ENCODE results near the gene PCP2. TPM values are rescaled to one million over a fixed set of nuclear protein-coding genes. Genes with fewer than 3 reads are reported as not detected.
"Not testable (repeated sequence)": the region's sequence is repeated elsewhere in the genome, so short reads cannot be mapped to it uniquely, and the experiment has no call there.

Gene PCP2
- total and polyA plus RNA-seq, 7 donors: 0.20 TPM; not detected in 6

DNA sequence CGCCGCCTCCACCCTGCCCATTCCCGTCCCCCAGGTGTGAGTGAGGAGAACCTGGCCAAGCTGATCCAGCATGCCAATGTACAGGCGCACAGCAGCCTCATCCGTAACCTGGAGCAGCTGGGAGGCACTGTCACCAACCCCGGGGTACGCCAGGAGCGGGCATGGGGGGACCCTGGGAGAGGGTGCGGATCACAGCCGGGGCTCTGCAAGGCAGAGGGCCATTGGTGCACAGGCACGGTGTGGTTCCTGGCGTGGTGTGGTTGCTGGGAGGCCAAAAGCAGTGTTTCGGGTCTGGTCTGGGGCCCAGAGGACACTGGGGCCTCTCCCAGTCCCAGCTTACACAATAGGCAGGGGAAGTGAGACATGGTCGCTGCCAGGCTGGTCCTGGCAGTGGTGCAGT, 11.6 kb upstream of the PCP2 start:
- no peak for ATAC-seq
- 80 to 85% (median 83%) methylated on average over 14 of the region's 14 CpGs for WGBS, 3 donors
- peaks cover 0 to 4% (median 0%) of the 10 kb centered on the region in 3 donors for H3K27me3 ChIP-seq (ENCODE audit: insufficient read depth in 3 of 3, low read length in 2 of 3)

GRCh38 chr19:7644550-7644877, 11.0 kb upstream of the PCP2 start:
- Histone ChIP-seq H3K36me3 (ENCODE audit: insufficient read depth in 1 of 2, low read depth in 1 of 2) (no peaks in the 10 kb centered on the region), H3K4me3 (no peak overlapping the region), H3K27ac (no peak overlapping the region), H3K4me1 (no peaks in the 10 kb centered on the region), H3K9me3 (no peaks in the 10 kb centered on the region), H3K27me3 (ENCODE audit: insufficient read depth in 3 of 3, low read length in 2 of 3) (peaks cover 0 to 4% (median 0%) of the 10 kb centered on the region in 3 donors)
- TF ChIP-seq, protein P1, sequence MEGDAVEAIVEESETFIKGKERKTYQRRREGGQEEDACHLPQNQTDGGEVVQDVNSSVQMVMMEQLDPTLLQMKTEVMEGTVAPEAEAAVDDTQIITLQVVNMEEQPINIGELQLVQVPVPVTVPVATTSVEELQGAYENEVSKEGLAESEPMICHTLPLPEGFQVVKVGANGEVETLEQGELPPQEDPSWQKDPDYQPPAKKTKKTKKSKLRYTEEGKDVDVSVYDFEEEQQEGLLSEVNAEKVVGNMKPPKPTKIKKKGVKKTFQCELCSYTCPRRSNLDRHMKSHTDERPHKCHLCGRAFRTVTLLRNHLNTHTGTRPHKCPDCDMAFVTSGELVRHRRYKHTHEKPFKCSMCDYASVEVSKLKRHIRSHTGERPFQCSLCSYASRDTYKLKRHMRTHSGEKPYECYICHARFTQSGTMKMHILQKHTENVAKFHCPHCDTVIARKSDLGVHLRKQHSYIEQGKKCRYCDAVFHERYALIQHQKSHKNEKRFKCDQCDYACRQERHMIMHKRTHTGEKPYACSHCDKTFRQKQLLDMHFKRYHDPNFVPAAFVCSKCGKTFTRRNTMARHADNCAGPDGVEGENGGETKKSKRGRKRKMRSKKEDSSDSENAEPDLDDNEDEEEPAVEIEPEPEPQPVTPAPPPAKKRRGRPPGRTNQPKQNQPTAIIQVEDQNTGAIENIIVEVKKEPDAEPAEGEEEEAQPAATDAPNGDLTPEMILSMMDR (IDR thresholded peaks at IDR 0.05): no peak
- 84 to 91% (median 90%) methylated on average over 16 to 20 of the region's 20 CpGs for WGBS, 3 donors
- DNase-seq (no peak), ATAC-seq (no peak)
- intact Hi-C loops (cut with DNase I): no loop called here

More for the DNA sequence above, 11.6 kb upstream of the PCP2 start:
- no peaks in the 10 kb centered on the region for H3K36me3 ChIP-seq (ENCODE audit: insufficient read depth in 1 of 2, low read depth in 1 of 2)
- H3K9me3 ChIP-seq: no peaks in the 10 kb centered on the region
- TF ChIP-seq, protein P1 (IDR thresholded peaks at IDR 0.05): no peak
- H3K4me3 ChIP-seq: no peak overlapping the region
- H3K4me1 ChIP-seq: no peaks in the 10 kb centered on the region
- DNase-seq: no peak
- intact Hi-C loops (cut with DNase I): no loop called here
- H3K27ac ChIP-seq: no peak overlapping the region

DNA sequence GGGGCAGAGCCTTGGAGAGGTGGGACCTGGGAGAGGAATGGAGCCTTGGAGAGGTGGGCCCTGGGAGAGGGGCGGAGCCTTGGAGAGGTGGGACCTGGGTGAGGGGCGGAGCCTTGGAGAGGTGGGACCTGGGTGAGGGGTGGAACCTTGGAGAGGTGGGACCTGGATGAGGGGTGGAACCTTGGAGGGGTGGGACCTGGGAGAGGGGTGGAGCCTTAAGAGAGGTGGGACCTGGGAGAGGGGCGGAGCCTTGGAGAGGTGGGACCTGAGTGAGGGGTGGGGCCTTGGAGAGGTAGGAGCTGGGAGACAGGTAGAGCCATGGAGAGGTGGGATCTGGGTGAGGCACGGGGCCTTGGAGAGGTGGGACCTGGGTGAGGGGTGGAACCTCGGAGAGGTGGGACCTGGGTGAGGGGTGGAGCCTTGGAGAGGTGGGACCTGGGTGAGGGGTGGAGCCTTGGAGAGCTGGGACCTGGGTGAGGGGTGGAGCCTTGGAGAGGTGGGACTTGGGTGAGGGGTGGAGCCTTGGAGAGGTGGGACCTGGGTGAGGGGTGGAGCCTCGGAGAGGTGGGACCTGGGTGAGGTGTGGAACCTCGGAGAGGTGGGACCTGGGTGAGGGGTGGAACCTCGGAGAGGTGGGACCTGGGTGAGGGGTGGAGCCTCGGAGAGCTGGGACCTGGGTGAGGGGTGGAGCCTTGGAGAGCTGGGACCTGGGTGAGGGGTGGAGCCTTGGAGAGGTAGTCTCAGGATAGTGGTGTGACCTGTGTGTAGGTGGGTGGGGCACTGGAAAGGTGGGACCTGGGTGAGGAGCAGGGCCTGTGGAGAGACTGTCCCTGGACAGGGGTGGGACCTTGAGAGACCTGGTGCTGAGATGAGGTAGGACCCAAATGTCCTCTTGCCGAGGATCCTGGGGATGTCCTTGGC, 10.4 kb upstream of the PCP2 start:
- H3K4me1 ChIP-seq; intact Hi-C loops (cut with DNase I); H3K9me3 ChIP-seq; H3K4me3 ChIP-seq; H3K27ac ChIP-seq; DNase-seq; ATAC-seq; H3K36me3 ChIP-seq (ENCODE audit: insufficient read depth in 1 of 2, low read depth in 1 of 2); H3K27me3 ChIP-seq (ENCODE audit: insufficient read depth in 3 of 3, low read length in 2 of 3): not testable (repeated sequence)
- WGBS, 3 donors: 43 to 89% (median 71%) methylated on average over 9 to 10 of the region's 10 CpGs

- no peaks in the 10 kb centered on the region for H3K36me3 ChIP-seq (ENCODE audit: insufficient read depth in 1 of 2, low read depth in 1 of 2)
- peaks cover 0 to 16% (median under 1%) of the 10 kb centered on the region in 3 donors for H3K27me3 ChIP-seq (ENCODE audit: insufficient read depth in 3 of 3, low read length in 2 of 3)
- H3K27ac ChIP-seq: no peak overlapping the region
- intact Hi-C loops (cut with DNase I): no loop called here
- WGBS, 3 donors: 87 to 90% (median 90%) methylated on average over 8 of the region's 8 CpGs
- TF ChIP-seq, protein P1 (IDR thresholded peaks at IDR 0.05): no peak
- H3K4me3 ChIP-seq: no peak overlapping the region
- H3K4me1 ChIP-seq: no peaks in the 10 kb centered on the region
- no peaks in the 10 kb centered on the region for H3K9me3 ChIP-seq
- DNase-seq (no peak), ATAC-seq (no peak)
Observed at GRCh38 chr19:7643031-7643415, 9.5 kb upstream of the PCP2 start.

- H3K4me3 ChIP-seq: no peak overlapping the region
- 81 to 84% (median 82%) methylated on average over 22 to 27 of the region's 27 CpGs for WGBS, 3 donors
- peaks cover 0 to 22% (median 3%) of the 10 kb centered on the region in 3 donors for H3K27me3 ChIP-seq (ENCODE audit: insufficient read depth in 3 of 3, low read length in 2 of 3)
- TF ChIP-seq, protein P1 (IDR thresholded peaks at IDR 0.05): no peak
- DNase-seq (no peak), ATAC-seq (no peak)
- H3K9me3 ChIP-seq: no peaks in the 10 kb centered on the region
- H3K4me1 ChIP-seq: no peaks in the 10 kb centered on the region
- intact Hi-C loops (cut with DNase I): no loop called here
- no peak overlapping the region for H3K27ac ChIP-seq
- no peaks in the 10 kb centered on the region for H3K36me3 ChIP-seq (ENCODE audit: insufficient read depth in 1 of 2, low read depth in 1 of 2)
Observed at GRCh38 chr19:7642295-7643030, 8.9 kb upstream of the PCP2 start.

Measured in psoas muscle (tissue), 8 donors.